ENCODE results near the gene MEI1.

The MEI1 gene

DNA sequence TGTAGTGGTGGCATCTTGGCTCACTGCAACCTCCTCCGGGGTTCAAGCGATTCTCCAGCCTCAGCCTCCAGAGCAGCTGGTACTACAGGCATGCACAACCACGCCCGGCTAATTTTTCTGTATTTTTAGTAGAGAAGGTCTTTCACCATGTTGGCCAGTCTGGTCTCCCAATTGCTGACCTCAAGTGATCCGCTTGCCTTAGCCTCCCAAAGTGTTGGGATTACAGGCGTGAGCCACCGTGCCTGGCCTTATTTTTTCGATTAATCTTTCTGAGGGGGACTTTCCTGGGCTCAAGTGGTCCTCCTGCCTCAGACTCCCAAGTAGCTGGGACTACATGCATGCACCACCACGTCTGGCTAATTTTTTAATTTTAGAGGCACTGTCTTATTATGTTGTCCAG is 16.3 kb upstream of the MEI1 start:
- TF ChIP-seq, protein P1, sequence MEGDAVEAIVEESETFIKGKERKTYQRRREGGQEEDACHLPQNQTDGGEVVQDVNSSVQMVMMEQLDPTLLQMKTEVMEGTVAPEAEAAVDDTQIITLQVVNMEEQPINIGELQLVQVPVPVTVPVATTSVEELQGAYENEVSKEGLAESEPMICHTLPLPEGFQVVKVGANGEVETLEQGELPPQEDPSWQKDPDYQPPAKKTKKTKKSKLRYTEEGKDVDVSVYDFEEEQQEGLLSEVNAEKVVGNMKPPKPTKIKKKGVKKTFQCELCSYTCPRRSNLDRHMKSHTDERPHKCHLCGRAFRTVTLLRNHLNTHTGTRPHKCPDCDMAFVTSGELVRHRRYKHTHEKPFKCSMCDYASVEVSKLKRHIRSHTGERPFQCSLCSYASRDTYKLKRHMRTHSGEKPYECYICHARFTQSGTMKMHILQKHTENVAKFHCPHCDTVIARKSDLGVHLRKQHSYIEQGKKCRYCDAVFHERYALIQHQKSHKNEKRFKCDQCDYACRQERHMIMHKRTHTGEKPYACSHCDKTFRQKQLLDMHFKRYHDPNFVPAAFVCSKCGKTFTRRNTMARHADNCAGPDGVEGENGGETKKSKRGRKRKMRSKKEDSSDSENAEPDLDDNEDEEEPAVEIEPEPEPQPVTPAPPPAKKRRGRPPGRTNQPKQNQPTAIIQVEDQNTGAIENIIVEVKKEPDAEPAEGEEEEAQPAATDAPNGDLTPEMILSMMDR (conservative IDR thresholded peaks at IDR 0.05), result no peak
- H3K27ac ChIP-seq, result peak overlapping the region; percentile 63

GRCh38 chr22:41683616-41684015 is 15.7 kb upstream of the MEI1 start:
- H3K27ac ChIP-seq, result no peak overlapping the region
- TF ChIP-seq, protein P1 (conservative IDR thresholded peaks at IDR 0.05), result no peak

- no peak overlapping the region for H3K27ac ChIP-seq
- TF ChIP-seq, protein P1 (conservative IDR thresholded peaks at IDR 0.05), result no peak
These were observed 15.1 kb upstream of the MEI1 start for GRCh38 chr22:41684194-41684593.

DNA sequence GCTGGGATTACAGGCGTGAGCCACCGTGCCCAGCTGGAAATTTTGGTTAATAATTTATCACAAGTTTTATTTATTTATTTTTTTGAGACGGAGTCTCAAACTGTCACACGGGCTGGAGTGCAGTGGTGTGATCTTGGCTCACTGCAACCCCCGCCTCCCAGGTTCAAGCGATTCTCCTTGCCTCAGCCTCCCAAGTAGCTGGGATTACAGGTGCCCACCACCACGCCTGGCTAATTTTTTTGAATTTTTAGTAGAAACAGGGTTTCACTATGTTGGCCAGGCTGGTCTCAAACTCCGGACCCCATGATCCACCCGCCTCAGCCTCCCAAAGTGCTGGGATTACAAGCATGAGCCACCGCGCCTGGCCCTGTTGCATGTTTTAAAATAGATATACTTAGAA is 12.4 kb upstream of the MEI1 start:
- peak overlapping the region; percentile 89 for H3K27ac ChIP-seq

- H3K27ac ChIP-seq, result peak overlapping the region; percentile 89
- TF ChIP-seq, protein P1 (conservative IDR thresholded peaks at IDR 0.05), result no peak
These were observed 11.4 kb upstream of the MEI1 start for GRCh38 chr22:41687901-41688364.

DNA sequence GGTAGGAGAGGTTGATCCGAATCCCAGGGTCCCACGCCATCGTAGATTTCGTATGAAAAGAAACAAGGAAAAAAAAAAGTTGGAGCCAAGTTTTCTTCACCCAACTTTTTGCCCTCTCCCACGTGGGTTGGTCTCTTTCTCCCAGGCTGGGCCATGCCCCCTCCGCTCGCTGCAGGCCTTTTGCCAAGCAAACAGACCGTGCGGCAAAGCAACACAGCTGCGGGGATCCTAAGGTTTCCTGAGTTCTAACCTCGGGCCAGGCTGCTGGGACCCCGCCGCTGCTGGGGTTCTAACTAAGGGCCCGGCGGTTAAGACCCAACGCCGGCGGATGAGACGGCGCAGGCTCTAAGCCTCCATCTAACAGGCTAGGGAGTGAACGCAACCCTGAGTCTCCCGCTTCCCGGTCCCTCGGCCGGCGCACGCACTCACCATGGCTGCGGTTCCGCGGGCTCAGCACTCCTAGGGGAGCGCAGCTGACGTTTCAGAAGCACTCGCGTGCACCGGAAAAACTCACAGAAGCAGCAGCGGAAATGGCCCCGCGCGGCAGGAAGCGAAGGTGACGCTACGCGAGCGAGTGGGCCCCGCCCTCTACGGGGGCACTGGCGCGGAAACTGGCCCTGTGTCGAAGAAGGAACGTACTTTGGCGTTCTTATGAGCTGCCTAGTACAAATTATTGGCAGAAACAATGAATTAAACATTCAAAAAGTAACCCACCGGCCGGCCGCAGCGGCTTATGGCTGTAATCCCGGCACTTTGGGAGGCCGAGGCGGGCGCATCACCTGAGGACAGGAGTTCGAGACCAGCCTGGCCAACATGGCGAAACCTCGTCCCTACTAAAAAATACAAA is 10.7 kb upstream of the MEI1 start, which contains the start of gene SNU13:
Gene SNU13, minus strand, starts transcription at position 503 of the 847 bp plus-strand sequence. Its CDS starts 71 bp downstream, at position 432.
- TF ChIP-seq, protein P1 (conservative IDR thresholded peaks at IDR 0.05), result no peak
- H3K27ac ChIP-seq, result peak within 1 kb of the TSS; percentile 89

- TF ChIP-seq, protein P1 (conservative IDR thresholded peaks at IDR 0.05), result no peak
These were observed 8.8 kb upstream of the MEI1 start for GRCh38 chr22:41690476-41690875.

GRCh38 chr22:41695211-41695610 is 4.1 kb upstream of the MEI1 start:
- H3K27ac ChIP-seq, result no peak overlapping the region
- TF ChIP-seq, protein P1 (conservative IDR thresholded peaks at IDR 0.05), result no peak

More at GRCh38 chr22:41690476-41690875, 8.8 kb upstream of the MEI1 start:
- H3K27ac ChIP-seq, result no peak overlapping the region

Measured in VCaP (cell line).